ENCODE measurements around the gene STAT5A. TPM values are rescaled to one million over a fixed set of nuclear protein-coding genes. Genes with fewer than 3 reads are reported as not detected.
"Not testable (repeated sequence)": the region's sequence is repeated elsewhere in the genome, so short reads cannot be mapped to it uniquely, and the experiment has no call there.

STAT5A gene
- total and polyA plus RNA-seq, 3 donors from 2014 or later: 13.7 to 37.0 (median 27.8) TPM

DNA sequence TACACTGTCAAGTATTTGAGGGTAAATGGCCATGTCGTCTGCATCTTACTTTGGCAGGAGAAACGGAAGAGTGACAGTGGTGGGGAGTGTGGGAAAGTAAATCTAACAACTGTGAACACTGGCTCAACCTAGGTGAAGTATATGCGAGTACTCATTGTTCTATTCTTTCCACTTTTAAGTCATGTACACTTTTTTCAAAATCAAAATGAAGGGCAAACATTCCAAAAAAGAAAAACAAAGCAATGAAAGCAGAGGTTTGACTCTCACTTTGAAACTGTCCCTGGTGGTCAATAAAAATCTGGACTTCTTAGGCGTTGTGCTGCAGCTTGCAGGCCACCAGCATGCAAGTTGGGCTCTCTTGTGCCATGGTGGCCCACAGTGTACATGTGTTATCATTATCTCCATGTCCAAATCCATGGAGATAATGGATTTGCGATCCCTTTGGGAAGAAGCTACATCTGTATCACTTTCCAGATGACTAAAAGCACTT, 44.8 kb upstream of the STAT5A start:
- 35 to 53% methylated on average over 5 of the region's 5 CpGs for WGBS, 2 donors
- Histone ChIP-seq H3K36me3 (ENCODE audit: low read depth, missing control alignments) (no peaks in the 10 kb centered on the region), H3K27ac (peak overlapping the region in 1 of 2 donors; percentile 8), H3K4me1 (peaks cover 25% of the 10 kb centered on the region), H3K4me3 (no peak overlapping the region), H3K27me3 (no peaks in the 10 kb centered on the region), H3K9me3 (no peaks in the 10 kb centered on the region)
- no peak for TF ChIP-seq POLR2A (IDR thresholded peaks at IDR 0.05)
- TF ChIP-seq, protein P1, sequence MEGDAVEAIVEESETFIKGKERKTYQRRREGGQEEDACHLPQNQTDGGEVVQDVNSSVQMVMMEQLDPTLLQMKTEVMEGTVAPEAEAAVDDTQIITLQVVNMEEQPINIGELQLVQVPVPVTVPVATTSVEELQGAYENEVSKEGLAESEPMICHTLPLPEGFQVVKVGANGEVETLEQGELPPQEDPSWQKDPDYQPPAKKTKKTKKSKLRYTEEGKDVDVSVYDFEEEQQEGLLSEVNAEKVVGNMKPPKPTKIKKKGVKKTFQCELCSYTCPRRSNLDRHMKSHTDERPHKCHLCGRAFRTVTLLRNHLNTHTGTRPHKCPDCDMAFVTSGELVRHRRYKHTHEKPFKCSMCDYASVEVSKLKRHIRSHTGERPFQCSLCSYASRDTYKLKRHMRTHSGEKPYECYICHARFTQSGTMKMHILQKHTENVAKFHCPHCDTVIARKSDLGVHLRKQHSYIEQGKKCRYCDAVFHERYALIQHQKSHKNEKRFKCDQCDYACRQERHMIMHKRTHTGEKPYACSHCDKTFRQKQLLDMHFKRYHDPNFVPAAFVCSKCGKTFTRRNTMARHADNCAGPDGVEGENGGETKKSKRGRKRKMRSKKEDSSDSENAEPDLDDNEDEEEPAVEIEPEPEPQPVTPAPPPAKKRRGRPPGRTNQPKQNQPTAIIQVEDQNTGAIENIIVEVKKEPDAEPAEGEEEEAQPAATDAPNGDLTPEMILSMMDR (IDR thresholded peaks at IDR 0.05): no peak
- intact Hi-C loops (cut with DNase I; ENCODE audit: low total_unique reads): no loop called here
- DNase-seq: no peak

DNA sequence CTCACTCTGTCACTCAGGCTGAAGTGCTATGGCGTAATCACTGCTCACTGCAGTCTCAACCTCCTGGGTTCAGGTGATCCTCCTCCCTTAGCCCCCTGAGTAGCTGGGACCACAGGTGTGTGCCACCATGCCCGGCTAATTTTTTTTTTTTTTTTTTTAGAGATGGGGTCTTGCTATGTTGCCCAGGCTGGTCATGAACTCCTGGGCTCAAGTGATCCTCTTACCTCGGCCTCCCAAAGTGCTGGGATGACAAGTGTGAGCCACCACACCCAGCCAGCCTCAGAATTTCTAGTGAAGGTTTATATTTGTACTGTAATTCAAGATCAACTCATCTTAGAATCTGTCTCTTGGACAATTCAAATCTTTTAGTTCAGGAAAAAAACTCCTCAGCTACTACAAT, 44.2 kb upstream of the STAT5A start:
- intact Hi-C loops (cut with DNase I; ENCODE audit: low total_unique reads); H3K27me3 ChIP-seq; H3K36me3 ChIP-seq (ENCODE audit: low read depth, missing control alignments); DNase-seq; H3K4me3 ChIP-seq; H3K27ac ChIP-seq; H3K9me3 ChIP-seq: not testable (repeated sequence)
- peaks cover 27% of the 10 kb centered on the region for H3K4me1 ChIP-seq
- 92 to 95% methylated on average over 3 of the region's 3 CpGs for WGBS, 2 donors

DNA sequence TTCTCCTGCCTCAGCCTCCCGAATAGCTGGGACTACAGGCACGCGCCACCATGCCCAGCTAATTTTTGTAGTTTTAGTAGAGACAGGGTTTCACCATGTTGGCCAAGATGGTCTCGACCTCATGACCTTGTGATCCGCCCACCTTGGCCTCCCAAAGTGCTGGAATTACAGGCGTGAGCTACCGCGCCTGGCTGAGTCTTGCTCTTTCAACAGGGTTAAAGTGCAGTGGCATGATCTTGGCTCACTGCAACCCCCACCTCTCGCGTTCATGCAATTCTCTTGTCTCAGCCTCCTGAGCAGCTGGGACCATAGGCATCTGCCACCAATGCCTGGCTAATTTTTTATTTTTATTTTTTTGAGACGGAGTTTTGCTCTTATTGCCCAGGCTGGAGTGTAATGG, 43.1 kb upstream of the STAT5A start:
- H3K9me3 ChIP-seq; H3K27me3 ChIP-seq; H3K27ac ChIP-seq; H3K4me3 ChIP-seq; intact Hi-C loops (cut with DNase I; ENCODE audit: low total_unique reads); H3K36me3 ChIP-seq (ENCODE audit: low read depth, missing control alignments); DNase-seq: not testable (repeated sequence)
- WGBS, 2 donors: 93 to 94% methylated on average over 11 of the region's 11 CpGs
- H3K4me1 ChIP-seq: peaks cover 33% of the 10 kb centered on the region

DNA sequence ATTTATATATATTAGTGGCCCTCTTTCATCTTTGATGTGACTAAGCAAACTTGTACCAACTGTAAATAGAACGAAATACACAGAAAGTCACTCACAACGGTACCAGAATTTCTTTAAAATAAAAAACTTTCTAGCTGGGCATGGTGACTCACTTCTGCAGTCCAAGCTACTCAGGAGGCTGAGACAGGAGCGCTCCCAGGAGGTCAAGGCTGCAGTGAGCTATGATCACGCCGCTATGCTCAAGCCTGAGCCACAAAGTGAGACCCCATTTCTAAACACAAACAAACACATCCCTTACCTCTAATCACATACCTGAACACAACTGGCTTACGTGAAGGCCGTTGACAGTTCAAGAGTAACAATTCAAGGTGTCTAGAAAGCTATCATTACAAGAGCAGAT, 41.8 kb upstream of the STAT5A start:
- 49 to 53% methylated on average over 7 of the region's 7 CpGs for WGBS, 2 donors
- Histone ChIP-seq H3K27ac (peak overlapping the region; percentile 74 to 93), H3K36me3 (ENCODE audit: low read depth, missing control alignments) (no peaks in the 10 kb centered on the region), H3K27me3 (no peaks in the 10 kb centered on the region), H3K4me3 (no peak overlapping the region), H3K4me1 (peaks cover 33% of the 10 kb centered on the region), H3K9me3 (no peaks in the 10 kb centered on the region)
- DNase-seq: peak; percentile 60
- no peak for TF ChIP-seq POLR2A (IDR thresholded peaks at IDR 0.05)
- TF ChIP-seq, protein P1 (IDR thresholded peaks at IDR 0.05): no peak
- intact Hi-C loops (cut with DNase I; ENCODE audit: low total_unique reads): no loop called here

DNA sequence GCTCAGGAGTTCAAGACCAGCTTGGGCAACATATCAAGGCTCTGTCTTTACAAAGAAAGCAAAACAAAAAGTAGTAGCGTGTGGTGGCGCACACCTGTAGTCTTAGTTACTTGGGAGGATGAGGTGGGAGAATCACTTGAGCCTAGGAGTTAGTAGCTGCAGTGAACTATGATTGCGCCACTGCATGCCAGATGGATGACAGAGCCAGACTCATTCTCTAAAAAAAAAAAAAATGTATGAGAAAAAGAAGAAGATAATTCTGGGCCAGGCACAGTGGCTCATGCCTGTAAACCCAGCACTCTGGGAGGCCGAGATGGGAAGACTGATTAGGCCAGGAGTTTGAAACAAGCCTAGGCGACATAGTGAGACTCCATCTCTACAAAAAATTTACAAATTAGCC, 40.6 kb upstream of the STAT5A start:
- H3K4me1 ChIP-seq: peaks cover 33% of the 10 kb centered on the region
- no peak for DNase-seq

More for the DNA sequence above, 40.6 kb upstream of the STAT5A start:
- Histone ChIP-seq H3K36me3 (ENCODE audit: low read depth, missing control alignments) (no peaks in the 10 kb centered on the region), H3K27ac (peak overlapping the region; percentile 74 to 93), H3K27me3 (no peaks in the 10 kb centered on the region), H3K9me3 (no peaks in the 10 kb centered on the region), H3K4me3 (no peak overlapping the region)
- TF ChIP-seq POLR2A (IDR thresholded peaks at IDR 0.05): no peak
- TF ChIP-seq, protein P1 (IDR thresholded peaks at IDR 0.05): no peak
- intact Hi-C loops (cut with DNase I; ENCODE audit: low total_unique reads): no loop called here
- 90 to 92% methylated on average over 5 of the region's 5 CpGs for WGBS, 2 donors
